GM18867 (cell line): ENCODE measurements around the gene SLC7A5.
"Not testable (repeated sequence)": the region's sequence is repeated elsewhere in the genome, so short reads cannot be mapped to it uniquely, and the experiment has no call there.

ENCODE experiments used
- ATAC-seq: cut with Tn5 transposase; IDR thresholded peaks from one replicate; pipeline ENCODE4 v1.9.1; 2021; ENCODE audit warnings: mild to moderate bottlenecking, moderate library complexity; ENCODE audit not compliant: unreplicated experiment

Gene SLC7A5

DNA sequence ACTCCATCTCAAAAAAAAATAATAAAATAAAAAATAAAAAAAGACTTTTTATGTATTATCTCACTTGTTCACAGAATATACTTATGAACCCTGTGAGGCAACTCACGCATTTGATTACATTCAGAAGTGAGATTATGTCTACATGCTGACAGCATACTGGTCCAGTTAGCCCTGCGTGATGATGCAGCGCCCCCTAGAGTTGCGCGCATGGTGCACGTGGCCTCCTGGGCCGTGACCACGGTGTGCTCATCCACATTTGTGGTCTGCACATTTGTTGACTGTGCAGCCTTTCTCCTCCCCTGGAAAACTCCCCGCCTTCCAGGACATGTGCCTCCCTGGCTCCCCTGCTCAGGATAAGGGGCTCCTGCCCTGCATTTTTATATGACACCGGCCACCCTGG lies 20.5 kb upstream of the SLC7A5 start:
- ATAC-seq: not testable (repeated sequence)

GRCh38 chr16:87888346-87888745 lies 19.0 kb upstream of the SLC7A5 start:
- ATAC-seq: not testable (repeated sequence)

- ATAC-seq: not testable (repeated sequence)
Observed at GRCh38 chr16:87887931-87888330, 18.6 kb upstream of the SLC7A5 start.

GRCh38 chr16:87885371-87885967 lies 16.2 kb upstream of the SLC7A5 start:
- ATAC-seq: not testable (repeated sequence)

DNA sequence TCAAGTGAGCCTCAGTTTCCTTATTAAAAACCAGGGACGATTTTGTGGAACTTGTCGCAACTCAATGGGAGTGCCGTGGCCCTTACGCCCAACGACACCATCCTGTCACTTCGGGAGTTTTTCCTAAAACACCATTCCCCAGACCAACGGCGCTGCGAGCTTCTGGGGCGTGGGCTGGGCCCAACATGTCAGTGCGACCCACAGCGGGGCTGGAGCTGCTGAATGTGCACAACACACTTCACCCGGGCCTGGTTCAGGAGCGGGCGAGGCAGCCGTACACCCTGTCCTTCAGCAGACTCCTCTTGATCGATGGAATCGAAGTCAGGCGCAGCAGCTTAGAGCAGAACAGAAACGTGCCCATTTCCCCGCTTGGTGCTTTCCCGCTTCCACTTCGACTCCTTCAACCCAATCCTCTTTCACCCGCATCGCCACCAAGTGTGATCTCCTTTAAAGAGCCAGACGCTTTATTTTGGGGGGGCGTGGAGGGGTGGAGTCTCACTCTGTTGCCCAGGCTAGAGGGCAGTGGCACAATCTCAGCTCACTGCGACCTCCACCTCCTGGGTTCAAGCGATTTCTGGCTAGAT lies 13.2 kb upstream of the SLC7A5 start:
- no peak for ATAC-seq

DNA sequence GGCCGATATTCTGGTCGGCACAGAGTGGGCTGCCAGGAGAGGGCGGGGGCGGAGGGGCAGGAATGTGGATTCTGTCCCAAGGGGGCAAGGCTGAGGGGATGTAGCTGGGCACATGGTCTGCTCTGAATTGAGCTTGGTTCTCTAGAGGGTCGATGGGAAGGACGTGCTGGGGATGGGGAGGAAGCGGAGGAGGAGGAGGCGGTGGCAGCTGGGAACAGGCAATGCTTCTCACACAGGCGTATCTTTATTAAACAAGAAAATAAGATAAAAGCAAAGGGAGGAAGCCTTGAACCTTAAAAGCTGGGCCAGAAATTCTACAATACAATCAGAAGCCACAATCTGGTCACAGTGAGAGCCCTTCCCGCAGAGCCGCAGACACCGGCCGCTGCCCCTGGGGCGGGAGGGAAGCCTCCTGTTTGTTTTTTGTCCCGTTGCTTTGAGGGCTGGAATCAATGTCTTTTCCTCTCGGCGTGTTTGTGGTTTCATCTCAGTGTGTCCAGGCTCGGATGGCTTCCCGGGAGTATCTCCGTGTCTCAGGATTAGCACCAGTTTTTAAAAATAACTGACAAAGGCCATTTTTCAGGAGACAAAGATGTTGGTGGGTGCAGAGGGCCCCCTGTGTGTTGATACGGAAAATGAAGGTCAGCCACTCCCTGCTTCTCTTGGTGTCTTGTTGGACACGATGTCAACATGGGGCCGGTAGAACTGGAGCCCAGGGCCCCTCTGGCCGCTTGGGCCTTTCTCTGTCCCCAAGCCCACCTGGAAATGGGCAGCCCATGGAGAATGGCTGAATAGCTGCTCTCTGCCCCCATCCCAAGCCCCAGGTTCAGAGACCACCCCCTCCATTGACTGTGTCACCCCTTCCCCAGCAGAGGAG lies 12.3 kb upstream of the SLC7A5 start:
- no peak for ATAC-seq

DNA sequence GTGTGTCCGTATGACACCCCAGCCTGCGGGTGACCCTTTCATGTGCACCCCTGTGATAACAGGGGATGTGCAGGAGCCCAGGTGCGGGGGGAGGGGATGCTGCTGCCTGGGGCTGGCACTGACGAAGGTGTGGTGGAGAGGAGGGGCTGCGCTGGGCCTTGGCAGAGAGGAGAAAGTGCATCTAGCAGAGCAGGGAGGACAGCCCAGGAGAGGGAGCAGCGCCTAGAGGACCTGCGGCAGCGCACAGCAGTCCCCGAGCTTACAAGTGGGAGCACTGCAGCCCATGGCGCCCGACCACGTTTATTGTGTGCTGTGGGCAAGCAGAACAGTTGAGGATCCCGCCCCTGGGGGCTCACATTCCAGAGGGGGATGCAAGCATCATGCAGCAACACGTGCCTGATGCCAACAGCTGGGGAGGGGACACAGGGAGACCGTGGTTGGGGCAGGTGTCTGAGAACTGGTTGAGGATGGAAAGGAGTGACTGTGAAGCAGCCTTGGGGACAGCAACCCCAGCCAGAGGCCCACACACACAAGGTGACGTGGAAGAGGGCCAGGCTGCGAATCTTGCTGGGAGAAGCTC lies 10.9 kb upstream of the SLC7A5 start:
- ATAC-seq: no peak

GRCh38 chr16:87879411-87880013 lies 10.2 kb upstream of the SLC7A5 start:
- not testable (repeated sequence) for ATAC-seq

- ATAC-seq: no peak
Observed at GRCh38 chr16:87878704-87879103, 9.4 kb upstream of the SLC7A5 start.

- ATAC-seq: no peak
Observed at GRCh38 chr16:87877942-87878507, 8.7 kb upstream of the SLC7A5 start.

DNA sequence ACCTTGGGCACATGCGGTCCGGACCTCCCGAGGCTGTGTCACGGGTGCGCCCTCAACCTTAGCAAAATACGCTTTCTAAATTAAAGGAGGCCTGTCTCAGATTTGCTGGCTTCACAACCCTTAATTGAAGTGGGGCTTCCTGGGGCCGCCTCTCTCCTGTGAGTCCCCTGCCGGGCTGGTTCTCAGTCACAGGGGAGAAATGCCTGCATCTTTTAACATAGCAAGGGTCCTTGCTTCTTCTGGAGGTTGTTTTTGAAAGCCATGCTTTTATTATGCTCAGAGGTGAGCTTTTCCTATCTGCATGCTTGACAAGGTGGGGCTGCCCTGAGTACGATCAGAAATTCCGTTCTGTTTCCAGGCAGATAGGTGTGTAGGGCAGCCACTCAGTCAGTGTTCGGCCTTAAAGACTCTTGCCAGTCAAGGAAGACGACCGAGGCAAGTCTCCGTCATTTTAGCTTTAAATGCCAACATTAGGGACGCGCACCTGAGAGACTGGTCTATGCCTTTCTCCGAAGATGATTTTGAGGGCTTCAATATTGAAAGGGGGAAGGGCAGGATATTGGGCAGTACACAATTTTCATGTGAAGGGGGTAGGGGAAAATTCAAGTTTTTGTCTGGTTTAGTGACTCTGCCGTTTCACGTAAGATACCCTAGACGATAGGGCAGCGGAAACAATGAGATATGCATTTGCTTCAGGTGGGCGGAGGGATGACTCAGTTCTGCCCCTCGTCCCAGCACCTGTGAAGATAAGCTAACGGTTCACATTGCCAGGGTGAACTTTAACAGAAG lies 5.5 kb upstream of the SLC7A5 start:
- no peak for ATAC-seq

GRCh38 chr16:87870418-87871291 lies 1.3 kb upstream of the SLC7A5 start:
- not testable (repeated sequence) for ATAC-seq

DNA sequence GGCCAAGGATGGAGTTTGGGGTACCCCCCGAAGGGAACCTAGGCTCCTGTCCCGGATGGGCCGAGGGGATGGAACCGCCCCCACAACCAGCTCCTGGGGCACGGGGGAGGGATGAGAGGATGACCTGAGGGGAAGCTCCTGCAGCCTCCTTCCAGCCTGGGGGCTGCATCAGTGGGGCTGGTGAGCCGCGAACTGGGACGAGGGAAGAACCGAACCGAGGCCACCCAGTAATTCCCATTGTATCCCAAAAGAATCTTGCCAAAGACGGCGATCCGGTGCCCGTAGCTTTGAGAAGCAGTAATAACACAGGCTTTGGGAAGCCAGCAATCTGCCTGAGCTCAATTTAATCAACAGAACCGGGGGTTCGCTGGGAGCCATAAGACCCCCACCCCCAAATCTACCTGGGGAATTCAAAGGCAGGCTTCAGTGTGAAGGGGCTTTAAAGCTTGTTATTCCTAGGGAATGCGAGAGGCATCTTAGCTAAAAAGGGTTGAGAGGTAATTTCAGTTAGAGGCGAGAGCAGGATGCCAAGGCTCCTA lies 641 bp upstream of the SLC7A5 start:
- not testable (repeated sequence) for ATAC-seq

- ATAC-seq: peak; percentile 15
Observed at GRCh38 chr16:87868254-87869029, 865 bp downstream of the SLC7A5 start.

DNA sequence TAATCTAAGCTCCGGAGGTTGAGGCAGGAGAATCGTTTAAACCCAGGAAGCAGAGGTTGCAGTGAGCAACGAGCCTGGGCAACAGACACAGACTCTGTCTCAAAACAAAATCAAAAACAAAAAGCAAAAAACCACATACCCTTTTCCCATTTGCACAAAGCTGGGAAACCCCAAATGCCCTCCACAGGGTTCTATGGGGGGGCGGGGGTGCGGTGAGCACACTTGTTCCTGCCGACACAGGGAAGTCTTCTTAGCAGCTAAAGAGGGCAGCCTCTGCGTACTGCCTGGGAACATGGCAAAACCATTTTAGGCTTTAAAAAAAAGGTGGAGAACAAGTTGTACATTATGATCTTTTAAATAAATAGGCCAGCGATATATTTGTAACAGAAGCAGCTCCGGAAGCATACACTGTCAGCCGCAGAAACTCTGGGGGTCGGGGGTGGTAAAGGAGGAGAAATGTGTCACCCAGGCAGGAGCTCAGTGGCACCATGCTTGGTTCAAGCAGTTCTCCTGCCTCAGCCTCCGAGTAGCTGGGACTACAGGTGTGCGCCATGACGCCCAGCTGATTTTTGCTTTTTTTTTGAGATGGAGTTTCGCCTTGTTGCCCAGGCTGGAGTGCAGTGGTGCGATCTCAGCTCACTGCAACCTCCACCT lies 3.3 kb downstream of the SLC7A5 start:
- not testable (repeated sequence) for ATAC-seq

DNA sequence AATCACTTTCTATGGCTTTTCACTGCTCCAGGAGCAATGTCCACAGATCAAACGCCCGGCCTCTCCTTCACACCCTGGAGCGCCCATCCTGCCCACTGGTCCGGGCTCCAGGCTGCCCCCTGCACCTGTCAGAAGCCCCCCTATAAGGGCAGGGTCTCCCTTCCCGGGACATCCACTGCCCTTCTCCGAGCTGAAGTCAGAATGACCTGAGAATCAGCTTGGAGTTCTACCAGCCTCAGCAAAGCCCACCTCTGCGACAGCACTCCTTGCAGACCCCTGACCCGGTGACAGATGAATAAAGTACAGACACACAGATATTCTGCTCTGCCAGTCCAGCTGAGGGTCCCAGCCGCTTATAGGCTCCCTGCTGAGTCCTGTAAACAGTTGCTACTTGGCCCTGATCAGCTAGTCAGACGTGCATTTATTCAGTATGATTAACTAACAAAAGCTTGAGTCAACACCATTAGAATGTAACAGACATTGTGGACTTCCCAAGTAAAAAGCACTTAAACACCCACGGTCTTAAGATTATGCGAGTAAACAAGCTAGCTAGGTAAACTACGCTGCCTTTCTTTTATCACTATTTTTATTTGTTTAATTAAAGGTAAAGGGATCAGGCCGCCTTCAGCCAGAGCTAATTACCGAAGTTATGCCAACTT lies 4.8 kb downstream of the SLC7A5 start:
- no peak for ATAC-seq

- not testable (repeated sequence) for ATAC-seq
Observed at GRCh38 chr16:87863327-87863635, 6.0 kb downstream of the SLC7A5 start.
